ENCODE results near the gene MAS1.

- TF ChIP-seq, protein P1, sequence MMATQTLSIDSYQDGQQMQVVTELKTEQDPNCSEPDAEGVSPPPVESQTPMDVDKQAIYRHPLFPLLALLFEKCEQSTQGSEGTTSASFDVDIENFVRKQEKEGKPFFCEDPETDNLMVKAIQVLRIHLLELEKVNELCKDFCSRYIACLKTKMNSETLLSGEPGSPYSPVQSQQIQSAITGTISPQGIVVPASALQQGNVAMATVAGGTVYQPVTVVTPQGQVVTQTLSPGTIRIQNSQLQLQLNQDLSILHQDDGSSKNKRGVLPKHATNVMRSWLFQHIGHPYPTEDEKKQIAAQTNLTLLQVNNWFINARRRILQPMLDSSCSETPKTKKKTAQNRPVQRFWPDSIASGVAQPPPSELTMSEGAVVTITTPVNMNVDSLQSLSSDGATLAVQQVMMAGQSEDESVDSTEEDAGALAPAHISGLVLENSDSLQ (IDR thresholded peaks at IDR 0.05) = no peak
- no peak for TF ChIP-seq NFRKB (IDR thresholded peaks at IDR 0.05)
These were observed 28.7 kb upstream of the MAS1 start for GRCh38 chr6:159862103-159862502.
